HCT116 (cell line): Measurements from ENCODE around the gene TSPAN7. TPM values are rescaled to one million over a fixed set of nuclear protein-coding genes. Genes with fewer than 3 reads are reported as not detected.

ENCODE experiments used
- ATAC-seq: fragments of 200-7000 bp; cut with Tn5 transposase; 2 replicates; pipeline ENCODE4 v1.9.1; 2020; ENCODE audit warnings: mild to moderate bottlenecking, moderate library complexity
- BruUV-seq: library from RNA; stranded (reverse); fragments of 400-500 nt; replicated peaks from 2 replicates; lab custom pipeline; 2021; lab: Mats Ljungman, UMichigan
- CTCF ChIA-PET: fragments of 300-600 bp; sonication (Branson Sonifier 250); formaldehyde crosslinking; loops from one replicate; lab custom pipeline; 2021; ENCODE audit warnings: antibody characterized with exemption; lab: Charles Lee
- POLR2A ChIA-PET: fragments of 300-600, 350-600 bp; sonication (Branson Sonifier 250); formaldehyde crosslinking; loops from one replicate; lab custom pipeline; 2021; ENCODE audit warnings: antibody characterized with exemption; lab: Charles Lee
- RAD21 ChIA-PET, 2 experiments: fragments of 300-600 bp; sonication (Branson Sonifier 250); formaldehyde crosslinking; loops; one replicate each; lab custom pipeline; 2023; ENCODE audit warnings: low total read pairs in 2 of 2; ENCODE audit not compliant: uncharacterized antibody in 2 of 2, unreplicated experiment in 2 of 2, low non-redundant PET in 1 of 2; lab: Charles Lee
- DNase-seq: peaks from one replicate; pipeline ENCODE4 v3.0.0-alpha.2; 2010; ENCODE audit warnings: low read depth, low spot score
- H2AFZ ChIP-seq: fragments of 200-600 bp; shearing (Covaris generic), sonication (generic); 2 replicates; pipeline ENCODE4 v1.6.1; 2017; ENCODE audit warnings: low read depth, mixed run types, mixed read lengths, antibody characterized with exemption, low read length; ENCODE audit not compliant: poor library complexity, severe bottlenecking
- H3K27ac ChIP-seq: 2 replicates; pipeline ENCODE4 v1.5.1; 2012; ENCODE audit warnings: low read depth, low read length
- H3K27me3 ChIP-seq: fragments of 200-600 bp; sonication (generic); 2 replicates; pipeline ENCODE4 v1.6.1; 2016; ENCODE audit warnings: mixed run types, low read length, mixed read lengths; ENCODE audit not compliant: insufficient read depth
- H3K36me3 ChIP-seq, 2 experiments: fragments of 200-500 bp in 1 of 2; fragments of 200-600 bp in 1 of 2; sonication (Bioruptor generic) in 1 of 2; sonication (generic) in 1 of 2; 2 replicates each; pipeline versions ENCODE4 v1.5.1 to v1.6.1; 2014 to 2016; ENCODE audit warnings: low read length in 2 of 2, inconsistent platforms in 1 of 2, mixed read lengths in 1 of 2, mixed run types in 1 of 2; ENCODE audit not compliant: insufficient read depth in 2 of 2, control insufficient read depth in 1 of 2
- H3K4me1 ChIP-seq, 2 experiments: fragments of 200-600 bp in 1 of 2; sonication (generic) in 1 of 2; 2 replicates each; pipeline versions ENCODE4 v1.5.1 to v1.6.1; 2012 to 2017; ENCODE audit warnings: low read length in 2 of 2, inconsistent platforms in 1 of 2, mild to moderate bottlenecking in 1 of 2, mixed read lengths in 1 of 2, mixed run types in 1 of 2, moderate library complexity in 1 of 2; ENCODE audit not compliant: insufficient read depth in 2 of 2, control insufficient read depth in 1 of 2
- H3K4me2 ChIP-seq: fragments of 200-600 bp; sonication (generic); 2 replicates; pipeline ENCODE4 v1.6.1; 2017; ENCODE audit warnings: mixed run types, low read length, mixed read lengths
- H3K4me3 ChIP-seq, 2 experiments: fragments of 200-600 bp in 1 of 2; sonication (generic) in 1 of 2; replicated peaks in 1 of 2; 2 replicates each; pipeline ENCODE4 v1.5.1; 2011 to 2016; ENCODE audit warnings: low read length in 2 of 2, control low read depth in 1 of 2, low read depth in 1 of 2, mild to moderate bottlenecking in 1 of 2, mixed read lengths in 1 of 2, mixed run types in 1 of 2
- H3K79me2 ChIP-seq: fragments of 200-600 bp; sonication (generic); 2 replicates; pipeline ENCODE4 v1.6.1; 2017; ENCODE audit warnings: mild to moderate bottlenecking, mixed run types, low read length, moderate library complexity, mixed read lengths; ENCODE audit not compliant: insufficient read depth
- H3K9ac ChIP-seq: fragments of 200-600 bp; sonication (generic); 2 replicates; pipeline ENCODE4 v1.6.1; 2016; ENCODE audit warnings: low read length, mixed read lengths
- H3K9me2 ChIP-seq: fragments of 200-600 bp; sonication (generic), shearing (Covaris generic); 2 replicates; pipeline ENCODE4 v1.6.1; 2017; ENCODE audit warnings: mixed run types, mild to moderate bottlenecking, moderate library complexity; ENCODE audit not compliant: insufficient read depth
- H3K9me3 ChIP-seq, 2 experiments: fragments of 200-500 bp in 1 of 2; fragments of 200-600 bp in 1 of 2; sonication (Bioruptor generic) in 1 of 2; sonication (generic) in 1 of 2; 2 replicates each; pipeline ENCODE4 v1.6.1; 2014 to 2017; ENCODE audit warnings: low read length in 2 of 2, mixed read lengths in 2 of 2, inconsistent platforms in 1 of 2, low read depth in 1 of 2, mild to moderate bottlenecking in 1 of 2, mixed run types in 1 of 2, moderate library complexity in 1 of 2; ENCODE audit not compliant: control insufficient read depth in 1 of 2, insufficient read depth in 1 of 2
- H4K20me1 ChIP-seq: fragments of 200-600 bp; sonication (generic), shearing (Covaris generic); 2 replicates; pipeline ENCODE4 v1.6.1; 2017; ENCODE audit warnings: mixed run types, mild to moderate bottlenecking, moderate library complexity; ENCODE audit not compliant: insufficient read depth
- CEBPB ChIP-seq: IDR thresholded peaks from 2 replicates; pipeline ENCODE4 v1.6.1; 2012; ENCODE audit warnings: low read depth
- CTCF ChIP-seq, 3 experiments: fragments of 200-600 bp in 1 of 3; sonication (generic) in 1 of 3; IDR thresholded peaks in 2 of 3; conservative IDR thresholded peaks in 1 of 3; 2 replicates each; pipeline ENCODE4 v1.5.1; 2012 to 2017; ENCODE audit warnings: low read depth in 2 of 3, low read length in 2 of 3, antibody characterized with exemption in 1 of 3, borderline replicate concordance in 1 of 3, control low read depth in 1 of 3, mild to moderate bottlenecking in 1 of 3, mixed read lengths in 1 of 3, mixed run types in 1 of 3, moderate library complexity in 1 of 3; ENCODE audit not compliant: insufficient read depth in 1 of 3
- EGR1 ChIP-seq: IDR thresholded peaks from 2 replicates; pipeline ENCODE4 v1.6.1; 2012; ENCODE audit warnings: low read depth
- ELF1 ChIP-seq: IDR thresholded peaks from 2 replicates; pipeline ENCODE4 v1.6.1; 2012; ENCODE audit warnings: low read depth, borderline replicate concordance
- EZH2 ChIP-seq: fragments of 200-600 bp; sonication (generic); IDR thresholded peaks from 2 replicates; pipeline ENCODE4 v1.6.1; 2017; ENCODE audit warnings: antibody characterized with exemption, mixed run types
- EZH2phosphoT487 ChIP-seq: fragments of 200-600 bp; IDR thresholded peaks from 2 replicates; pipeline ENCODE4 v1.6.1; 2018; ENCODE audit warnings: antibody characterized with exemption, borderline replicate concordance
- FOSL1 ChIP-seq: IDR thresholded peaks from 2 replicates; pipeline ENCODE4 v1.6.1; 2012; ENCODE audit warnings: low read depth
- JUND ChIP-seq: IDR thresholded peaks from 2 replicates; pipeline ENCODE4 v1.6.1; 2012
- MAX ChIP-seq: IDR thresholded peaks from 2 replicates; pipeline ENCODE4 v1.6.1; 2012
- POLR2A ChIP-seq: IDR thresholded peaks from 2 replicates; pipeline ENCODE4 v1.7.0; 2011; ENCODE audit warnings: borderline replicate concordance; ENCODE audit not compliant: insufficient read depth, insufficient read length; ENCODE audit errors: extremely low read depth
- POLR2AphosphoS5 ChIP-seq: IDR thresholded peaks from 2 replicates; pipeline ENCODE4 v1.6.1; 2011; ENCODE audit warnings: mild to moderate bottlenecking, low read depth, low read length, moderate library complexity
- RAD21 ChIP-seq: IDR thresholded peaks from 2 replicates; pipeline ENCODE4 v1.6.1; 2012; ENCODE audit warnings: low read depth, mild to moderate bottlenecking
- REST ChIP-seq: IDR thresholded peaks from 2 replicates; pipeline ENCODE4 v1.6.1; 2012; ENCODE audit warnings: low read depth
- SIN3A ChIP-seq: IDR thresholded peaks from 2 replicates; pipeline ENCODE4 v1.6.1; 2012; ENCODE audit warnings: low read depth
- SP1 ChIP-seq: IDR thresholded peaks from 2 replicates; pipeline ENCODE4 v1.6.1; 2012; ENCODE audit warnings: low read depth
- SRF ChIP-seq: IDR thresholded peaks from 2 replicates; pipeline ENCODE4 v1.6.1; 2012; ENCODE audit warnings: low read depth
- TCF7L2 ChIP-seq: IDR thresholded peaks from 2 replicates; pipeline ENCODE4 v1.7.0; 2011; ENCODE audit warnings: borderline replicate concordance, inconsistent platforms; ENCODE audit not compliant: insufficient read depth, insufficient read length; ENCODE audit errors: extremely low read depth
- YY1 ChIP-seq: IDR thresholded peaks from 2 replicates; pipeline ENCODE4 v1.6.1; 2011; ENCODE audit warnings: low read length, low read depth, moderate library complexity, mild to moderate bottlenecking; ENCODE audit not compliant: insufficient replicate concordance; ENCODE audit errors: extremely low read depth
- ZBTB33 ChIP-seq: IDR thresholded peaks from 2 replicates; pipeline ENCODE4 v1.6.1; 2011; ENCODE audit warnings: mild to moderate bottlenecking, low read length, moderate library complexity; ENCODE audit not compliant: insufficient replicate concordance; ENCODE audit errors: extremely low read depth
- ZNF274 ChIP-seq: fragments of 200-500 bp; sonication (Bioruptor generic); IDR thresholded peaks from 2 replicates; pipeline ENCODE4 v1.6.1; 2014; ENCODE audit warnings: mild to moderate bottlenecking, low read depth, low read length, inconsistent platforms
- intact Hi-C: fragments of 100-400 bp; cut with micrococcal nuclease; formaldehyde crosslinking; loops from 2 replicates; pipeline ENCODE4 v1.10.0; 2022
- total RNA-seq: library from RNA; stranded (reverse); gene quantifications from one replicate; pipeline ENCODE4 v1.2.1, GENCODE V29; 2021; ENCODE audit not compliant: unreplicated experiment

The TSPAN7 gene
- total RNA-seq, 1 experiment from 2014 or later, result 2.9 TPM

- Histone ChIP-seq H4K20me1 (no peaks in the 10 kb centered on the region), H3K9ac (no peak overlapping the region), H3K36me3 (no peaks in the 10 kb centered on the region), H2AFZ (no peak overlapping the region), H3K4me3 (no peak overlapping the region), H3K27ac (no peak overlapping the region), H3K9me2 (no peaks in the 10 kb centered on the region), H3K9me3 (no peaks in the 10 kb centered on the region), H3K79me2 (no peaks in the 10 kb centered on the region), H3K4me1 (no peaks in the 10 kb centered on the region), H3K27me3 (no peaks in the 10 kb centered on the region), H3K4me2 (no peak overlapping the region)
- ChIA-PET CTCF (no interaction called here), RAD21 (no interaction called here), POLR2A (no interaction called here)
- TF ChIP-seq CTCF (IDR thresholded peaks at IDR 0.05 in 2 of 3, conservative IDR thresholded peaks at IDR 0.05 in 1 of 3; ENCODE audit: borderline replicate concordance in 1 of 3, insufficient read depth in 1 of 3, low read depth in 2 of 3, low read length in 2 of 3) (no peak), EZH2phosphoT487 (no peak), SP1 (no peak), CEBPB (no peak), ZNF274 (no peak), RAD21 (no peak), EZH2 (no peak), MAX (no peak), REST (no peak), JUND (no peak), POLR2A (no peak), YY1 (no peak), ELF1 (no peak), SIN3A (no peak), POLR2AphosphoS5 (no peak), FOSL1 (no peak), SRF (no peak), TCF7L2 (no peak), EGR1 (no peak), ZBTB33 (no peak)
- no peak for DNase-seq
- intact Hi-C loops, result no loop called here
- BruUV-seq, result no TSS peak
- no peak for ATAC-seq
These were observed 87.9 kb downstream of the TSPAN7 start for GRCh38 chrX:38649221-38649620.
